Calu3 (cell line): Measurements from ENCODE around the gene COL4A2. TPM values are rescaled to one million over a fixed set of nuclear protein-coding genes. Genes with fewer than 3 reads are reported as not detected.

Experiments used
- BruUV-seq: library from RNA; stranded (reverse); fragments of 400-500 nt; replicated peaks from 2 replicates; lab custom pipeline; 2021; lab: Mats Ljungman, UMichigan
- CTCF ChIA-PET: fragments of 300-600 bp; sonication (Branson Sonifier 250); formaldehyde crosslinking; loops from one replicate; lab custom pipeline; 2022; ENCODE audit warnings: antibody characterized with exemption; lab: Charles Lee
- DNase-seq: peaks from one replicate; pipeline ENCODE4 v3.0.0; 2022
- H3K27ac Mint-ChIP-seq: one replicate; pipeline ENCODE4 v1.8.0; 2022; ENCODE audit warnings: mixed read lengths; ENCODE audit not compliant: unreplicated experiment
- H3K27me3 Mint-ChIP-seq: one replicate; pipeline ENCODE4 v1.8.0; 2022; ENCODE audit warnings: mixed read lengths; ENCODE audit not compliant: unreplicated experiment
- H3K36me3 Mint-ChIP-seq: one replicate; pipeline ENCODE4 v1.8.0; 2022; ENCODE audit warnings: mild to moderate bottlenecking, moderate library complexity, mixed read lengths; ENCODE audit not compliant: insufficient read depth, unreplicated experiment
- H3K4me1 Mint-ChIP-seq: one replicate; pipeline ENCODE4 v1.8.0; 2022; ENCODE audit warnings: mild to moderate bottlenecking, low read depth, mixed read lengths; ENCODE audit not compliant: unreplicated experiment
- H3K4me3 Mint-ChIP-seq: one replicate; pipeline ENCODE4 v1.8.0; 2022; ENCODE audit warnings: mild to moderate bottlenecking, low read depth, moderate library complexity, mixed read lengths; ENCODE audit not compliant: unreplicated experiment
- H3K9me3 Mint-ChIP-seq: one replicate; pipeline ENCODE4 v1.8.0; 2022; ENCODE audit warnings: low read depth, mixed read lengths; ENCODE audit not compliant: unreplicated experiment
- CTCF ChIP-seq: fragments of 200-600 bp; IDR thresholded peaks from one replicate; pipeline ENCODE4 v1.8.0; 2022; ENCODE audit warnings: antibody characterized with exemption; ENCODE audit not compliant: unreplicated experiment
- intact Hi-C: fragments of 100-400 bp; cut with micrococcal nuclease; formaldehyde crosslinking; loops from one replicate; pipeline ENCODE4 v1.10.0; 2022; ENCODE audit not compliant: unreplicated experiment
- total RNA-seq: library from RNA; stranded (reverse); gene quantifications from 2 replicates; pipeline ENCODE4 v1.2.3, GENCODE V29; 2022

Gene COL4A2
- total RNA-seq, 1 experiment from 2014 or later, result 0.42 TPM

GRCh38 chr13:110272651-110273050, 34.4 kb upstream of the COL4A2 start:
- H3K4me1 Mint-ChIP-seq, result no peaks in the 10 kb centered on the region
- TF ChIP-seq CTCF, result no peak
- no peak for DNase-seq
- H3K27me3 Mint-ChIP-seq, result no peaks in the 10 kb centered on the region
- no peak overlapping the region for H3K27ac Mint-ChIP-seq
- H3K9me3 Mint-ChIP-seq, result no peaks in the 10 kb centered on the region
- no peak overlapping the region for H3K4me3 Mint-ChIP-seq
- CTCF ChIA-PET, result no interaction called here
- BruUV-seq, result no TSS peak
- intact Hi-C loops, result no loop called here
- H3K36me3 Mint-ChIP-seq, result no peaks in the 10 kb centered on the region

- intact Hi-C loops, result no loop called here
- Mint-ChIP-seq H3K27me3 (no peaks in the 10 kb centered on the region), H3K36me3 (no peaks in the 10 kb centered on the region), H3K27ac (no peak overlapping the region), H3K4me3 (no peak overlapping the region), H3K4me1 (no peaks in the 10 kb centered on the region), H3K9me3 (no peaks in the 10 kb centered on the region)
- no peak for TF ChIP-seq CTCF
- no TSS peak for BruUV-seq
- DNase-seq, result no peak
- CTCF ChIA-PET, result no interaction called here
These were observed 33.8 kb upstream of the COL4A2 start for GRCh38 chr13:110273254-110273653.

- Mint-ChIP-seq H3K4me3 (no peak overlapping the region), H3K27me3 (no peaks in the 10 kb centered on the region), H3K4me1 (no peaks in the 10 kb centered on the region), H3K9me3 (no peaks in the 10 kb centered on the region), H3K27ac (no peak overlapping the region), H3K36me3 (no peaks in the 10 kb centered on the region)
- BruUV-seq, result no TSS peak
- DNase-seq, result no peak
- no peak for TF ChIP-seq CTCF
- intact Hi-C loops, result no loop called here
- CTCF ChIA-PET, result interaction anchor here (0.6 kb wide), 1 partner anchor 316 kb away, joined by 3 read pairs; no protein-coding TSS in a partner anchor
These were observed 32.4 kb upstream of the COL4A2 start for GRCh38 chr13:110274687-110275086.

- Mint-ChIP-seq H3K36me3 (no peaks in the 10 kb centered on the region), H3K27me3 (no peaks in the 10 kb centered on the region), H3K4me3 (no peak overlapping the region), H3K27ac (no peak overlapping the region), H3K4me1 (no peaks in the 10 kb centered on the region), H3K9me3 (no peaks in the 10 kb centered on the region)
- intact Hi-C loops, result no loop called here
- BruUV-seq, result no TSS peak
- CTCF ChIA-PET, result no interaction called here
- no peak for DNase-seq
- no peak for TF ChIP-seq CTCF
These were observed 31.0 kb upstream of the COL4A2 start for GRCh38 chr13:110275931-110276552.
